Measurements from ENCODE around the gene FNBP1. TPM values are rescaled to one million over a fixed set of nuclear protein-coding genes. Genes with fewer than 3 reads are reported as not detected.

FNBP1 gene
- 15.8 and 18.2 TPM in 2 replicates for total RNA-seq (2014; rRNA removed; shearing (Covaris generic))

GRCh38 chr9:130042885-130043653 lies at the start of gene FNBP1:
Gene FNBP1 (minus strand): TSS chr9:130043189. CDS start chr9:130042975, 214 bp downstream.
- peak; percentile 87 for DNase-seq (ENCODE audit: low read depth)

GRCh38 chr9:130090915-130091314 lies 47.9 kb upstream of the FNBP1 start:
- no peak for DNase-seq (ENCODE audit: low read depth)

- DNase-seq (ENCODE audit: low read depth), result no peak
Observed at GRCh38 chr9:130089141-130089540, 46.2 kb upstream of the FNBP1 start.

GRCh38 chr9:130088051-130088450 lies 45.1 kb upstream of the FNBP1 start:
- no peak for DNase-seq (ENCODE audit: low read depth)

- no peak for DNase-seq (ENCODE audit: low read depth)
Observed at GRCh38 chr9:130084337-130084736, 41.3 kb upstream of the FNBP1 start.

GRCh38 chr9:130078547-130078946 lies 35.6 kb upstream of the FNBP1 start:
- no peak for DNase-seq (ENCODE audit: low read depth)

- peak; percentile 81 for DNase-seq (ENCODE audit: low read depth)
Observed at GRCh38 chr9:130073373-130073772, 30.4 kb upstream of the FNBP1 start.

- peak; percentile 88 for DNase-seq (ENCODE audit: low read depth)
Observed at GRCh38 chr9:130072515-130073235, 29.7 kb upstream of the FNBP1 start.

- DNase-seq (ENCODE audit: low read depth), result no peak
Observed at GRCh38 chr9:130069048-130069447, 26.1 kb upstream of the FNBP1 start.

GRCh38 chr9:130064621-130065020 lies 21.6 kb upstream of the FNBP1 start:
- DNase-seq (ENCODE audit: low read depth), result no peak

- DNase-seq (ENCODE audit: low read depth), result no peak
Observed at GRCh38 chr9:130062750-130063149, 19.8 kb upstream of the FNBP1 start.

GRCh38 chr9:130060296-130060695 lies 17.3 kb upstream of the FNBP1 start:
- no peak for DNase-seq (ENCODE audit: low read depth)

- no peak for DNase-seq (ENCODE audit: low read depth)
Observed at GRCh38 chr9:130058887-130059286, 15.9 kb upstream of the FNBP1 start.

GRCh38 chr9:130058154-130058553 lies 15.2 kb upstream of the FNBP1 start:
- peak; percentile 20 for DNase-seq (ENCODE audit: low read depth)

GRCh38 chr9:130054820-130055219 lies 11.8 kb upstream of the FNBP1 start:
- no peak for DNase-seq (ENCODE audit: low read depth)

- DNase-seq (ENCODE audit: low read depth), result no peak
Observed at GRCh38 chr9:130054325-130054786, 11.4 kb upstream of the FNBP1 start.

- peak; percentile 87 for DNase-seq (ENCODE audit: low read depth)
Observed at GRCh38 chr9:130053504-130054324, 10.7 kb upstream of the FNBP1 start, which contains the start of gene GPR107. Gene GPR107 (plus strand): TSS chr9:130053906. CDS start chr9:130053933, 27 bp downstream.

- DNase-seq (ENCODE audit: low read depth), result no peak
Observed at GRCh38 chr9:130053109-130053503, 10.1 kb upstream of the FNBP1 start.

GRCh38 chr9:130051855-130052254 lies 8.9 kb upstream of the FNBP1 start:
- DNase-seq (ENCODE audit: low read depth), result no peak

- no peak for DNase-seq (ENCODE audit: low read depth)
Observed at GRCh38 chr9:130050462-130050861, 7.5 kb upstream of the FNBP1 start.

- no peak for DNase-seq (ENCODE audit: low read depth)
Observed at GRCh38 chr9:130049431-130050210, 6.6 kb upstream of the FNBP1 start.
